ENCODE measurements around the gene DRD2.

DNA sequence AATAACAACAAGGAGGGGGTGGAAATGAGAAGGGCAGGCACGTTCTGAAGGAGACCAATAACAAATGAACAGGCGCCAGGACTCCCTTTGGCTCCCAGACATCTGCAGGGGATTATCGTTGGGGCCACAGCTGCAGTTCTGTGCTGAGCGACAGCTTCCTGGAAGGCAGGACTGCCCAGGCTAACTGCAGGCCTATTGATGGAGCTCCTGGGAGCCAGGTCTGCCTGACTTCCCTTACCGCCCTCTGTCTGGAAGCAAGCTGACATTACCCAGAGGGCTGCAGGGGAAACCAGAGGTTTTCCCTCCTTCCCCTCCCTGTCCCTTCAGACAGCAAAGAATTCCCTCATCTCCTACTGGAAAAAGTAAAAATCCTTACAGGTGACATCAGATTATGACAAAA lies 5.0 kb downstream of the DRD2 start:
- TF ChIP-seq POLR2A (IDR thresholded peaks at IDR 0.05; ENCODE audit: low read depth, low read length): no peak
- TF ChIP-seq POLR2AphosphoS5 (IDR thresholded peaks at IDR 0.05; ENCODE audit: low read depth, low read length): no peak

Data from GM12892 (cell line).